ENCODE measurements around the gene SVIL. TPM values are rescaled to one million over a fixed set of nuclear protein-coding genes. Genes with fewer than 3 reads are reported as not detected.

Gene SVIL
- total and polyA plus RNA-seq, 2 donors (not counting 1 experiment from before 2014, with no cell fraction given), result 17.7 to 94.3 TPM

DNA sequence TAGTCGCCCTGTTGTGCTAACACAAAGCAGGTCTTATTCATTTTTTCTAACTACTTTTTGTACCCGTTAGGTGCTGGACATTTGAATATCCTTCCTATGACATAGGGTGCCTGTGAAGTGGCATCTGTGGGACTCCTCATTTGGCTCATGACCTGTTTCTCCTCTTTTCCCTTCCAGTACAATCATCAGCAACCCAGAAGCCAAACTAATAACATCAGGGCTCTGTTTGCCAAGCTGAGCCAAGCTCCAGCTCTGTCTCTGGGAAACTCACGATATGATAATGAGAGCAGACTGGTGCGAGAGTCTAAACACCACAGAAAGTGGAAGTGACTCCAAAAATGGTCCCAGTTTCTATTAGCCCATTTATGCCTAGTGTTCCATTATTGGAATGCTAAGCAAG lies 92.0 kb downstream of the SVIL start:
- Histone ChIP-seq H2AFZ (ENCODE audit: low read length) (no peak overlapping the region), H3K36me3 (ENCODE audit: control insufficient read depth, insufficient read depth, low read length) (no peaks in the 10 kb centered on the region), H4K20me1 (ENCODE audit: control insufficient read depth, extremely low read depth, insufficient read depth, low read length) (no peaks in the 10 kb centered on the region), H3K79me2 (ENCODE audit: control insufficient read depth, insufficient read depth, low read length) (no peaks in the 10 kb centered on the region), H3K9me3 (ENCODE audit: control insufficient read depth, insufficient read depth, low read depth, low read length) (no peaks in the 10 kb centered on the region), H3K4me1 (ENCODE audit: control insufficient read depth, extremely low read depth, insufficient read depth, low read length) (no peaks in the 10 kb centered on the region), H3K27me3 (ENCODE audit: control insufficient read depth, insufficient read depth, low read length) (no peaks in the 10 kb centered on the region), H3K9ac (ENCODE audit: insufficient read depth, low read length) (no peak overlapping the region), H3K4me2 (ENCODE audit: extremely low read depth, insufficient read depth, low read length) (no peak overlapping the region), H3K27ac (ENCODE audit: insufficient read depth, low read length) (no peak overlapping the region), H3K4me3 (replicated peaks in 1 of 4; ENCODE audit: control extremely low read depth in 1 of 4, insufficient read depth in 1 of 4, low read depth in 3 of 4, low read length in 4 of 4) (no peak overlapping the region)
- no peak for DNase-seq (ENCODE audit: low read depth in 2 of 2)
- TF ChIP-seq EZH2 (IDR thresholded peaks at IDR 0.05; ENCODE audit: low read length, missing control alignments) (no peak), CTCF (conservative IDR thresholded peaks at IDR 0.05 in 1 of 2, IDR thresholded peaks at IDR 0.05 in 1 of 2; ENCODE audit: low read depth in 1 of 2, low read length in 2 of 2) (no peak)

GRCh38 chr10:29541422-29542210 lies 93.2 kb downstream of the SVIL start:
- H4K20me1 ChIP-seq (ENCODE audit: control insufficient read depth, extremely low read depth, insufficient read depth, low read length), result no peaks in the 10 kb centered on the region
- no peak for DNase-seq (ENCODE audit: low read depth in 2 of 2)

DNA sequence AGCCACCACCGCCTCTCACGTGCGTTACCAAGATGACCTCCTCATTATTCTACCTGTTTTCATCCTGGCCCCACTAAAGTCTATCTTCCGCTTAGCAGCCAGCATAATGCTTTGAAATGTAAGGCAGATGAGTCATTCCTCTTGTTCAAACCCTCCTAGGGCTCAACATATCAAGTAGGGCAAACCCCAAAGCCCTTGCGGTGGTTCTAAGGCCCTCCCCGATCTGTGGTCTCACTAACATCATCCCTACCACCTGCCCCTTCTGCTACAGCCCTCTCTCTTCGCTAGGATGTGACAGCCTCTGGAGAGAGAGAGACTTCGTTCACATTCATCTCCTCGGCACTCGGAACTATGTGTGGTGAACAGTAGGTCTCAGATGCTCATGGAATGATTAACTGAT lies 94.8 kb downstream of the SVIL start:
- Histone ChIP-seq H3K36me3 (ENCODE audit: control insufficient read depth, insufficient read depth, low read length) (no peaks in the 10 kb centered on the region), H3K4me3 (replicated peaks in 1 of 4; ENCODE audit: control extremely low read depth in 1 of 4, insufficient read depth in 1 of 4, low read depth in 3 of 4, low read length in 4 of 4) (no peak overlapping the region), H3K27me3 (ENCODE audit: control insufficient read depth, insufficient read depth, low read length) (no peaks in the 10 kb centered on the region), H3K9me3 (ENCODE audit: control insufficient read depth, insufficient read depth, low read depth, low read length) (no peaks in the 10 kb centered on the region), H3K79me2 (ENCODE audit: control insufficient read depth, insufficient read depth, low read length) (no peaks in the 10 kb centered on the region), H3K4me1 (ENCODE audit: control insufficient read depth, extremely low read depth, insufficient read depth, low read length) (peaks cover 5% of the 10 kb centered on the region), H2AFZ (ENCODE audit: low read length) (no peak overlapping the region), H3K27ac (ENCODE audit: insufficient read depth, low read length) (no peak overlapping the region), H4K20me1 (ENCODE audit: control insufficient read depth, extremely low read depth, insufficient read depth, low read length) (no peaks in the 10 kb centered on the region), H3K4me2 (ENCODE audit: extremely low read depth, insufficient read depth, low read length) (no peak overlapping the region), H3K9ac (ENCODE audit: insufficient read depth, low read length) (no peak overlapping the region)
- TF ChIP-seq EZH2 (IDR thresholded peaks at IDR 0.05; ENCODE audit: low read length, missing control alignments) (no peak), CTCF (conservative IDR thresholded peaks at IDR 0.05 in 1 of 2, IDR thresholded peaks at IDR 0.05 in 1 of 2; ENCODE audit: low read depth in 1 of 2, low read length in 2 of 2) (no peak)
- peak in 1 of 2 donors; percentile 72 for DNase-seq (ENCODE audit: low read depth in 2 of 2)

More at GRCh38 chr10:29541422-29542210, 93.2 kb downstream of the SVIL start:
- Histone ChIP-seq H3K36me3 (ENCODE audit: control insufficient read depth, insufficient read depth, low read length) (no peaks in the 10 kb centered on the region), H3K9me3 (ENCODE audit: control insufficient read depth, insufficient read depth, low read depth, low read length) (no peaks in the 10 kb centered on the region), H3K27ac (ENCODE audit: insufficient read depth, low read length) (no peak overlapping the region), H3K4me1 (ENCODE audit: control insufficient read depth, extremely low read depth, insufficient read depth, low read length) (no peaks in the 10 kb centered on the region), H3K9ac (ENCODE audit: insufficient read depth, low read length) (no peak overlapping the region), H3K79me2 (ENCODE audit: control insufficient read depth, insufficient read depth, low read length) (no peaks in the 10 kb centered on the region), H2AFZ (ENCODE audit: low read length) (no peak overlapping the region), H3K27me3 (ENCODE audit: control insufficient read depth, insufficient read depth, low read length) (no peaks in the 10 kb centered on the region), H3K4me3 (replicated peaks in 1 of 4; ENCODE audit: control extremely low read depth in 1 of 4, insufficient read depth in 1 of 4, low read depth in 3 of 4, low read length in 4 of 4) (no peak overlapping the region), H3K4me2 (ENCODE audit: extremely low read depth, insufficient read depth, low read length) (no peak overlapping the region)
- TF ChIP-seq CTCF (conservative IDR thresholded peaks at IDR 0.05 in 1 of 2, IDR thresholded peaks at IDR 0.05 in 1 of 2; ENCODE audit: low read depth in 1 of 2, low read length in 2 of 2) (no peak), EZH2 (IDR thresholded peaks at IDR 0.05; ENCODE audit: low read length, missing control alignments) (no peak)

Measured in fibroblast of lung (primary cell).